Ishikawa (cell line): ENCODE data around the gene CLCA2.

Source experiments
- CEBPB ChIP-seq: IDR thresholded peaks from 2 replicates; pipeline ENCODE4 v1.6.1; 2012
- NFIC ChIP-seq: IDR thresholded peaks from 2 replicates; pipeline ENCODE4 v1.6.1; 2012
- TAF1 ChIP-seq: IDR thresholded peaks from 2 replicates; pipeline ENCODE4 v1.6.1; 2012; ENCODE audit warnings: low read depth, mild to moderate bottlenecking
- TF ChIP-seq, protein P1 (sequence below): IDR thresholded peaks from 2 replicates; pipeline ENCODE4 v1.6.1; 2012

- no peak for TF ChIP-seq CEBPB
- TF ChIP-seq NFIC: no peak
- TF ChIP-seq, protein P1, sequence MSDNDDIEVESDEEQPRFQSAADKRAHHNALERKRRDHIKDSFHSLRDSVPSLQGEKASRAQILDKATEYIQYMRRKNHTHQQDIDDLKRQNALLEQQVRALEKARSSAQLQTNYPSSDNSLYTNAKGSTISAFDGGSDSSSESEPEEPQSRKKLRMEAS: no peak
- no peak for TF ChIP-seq TAF1
Measured at GRCh38 chr1:86461482-86461881, 37.5 kb downstream of the CLCA2 start.
